HCT116 (cell line): ENCODE results near the gene GYPC. TPM values are rescaled to one million over a fixed set of nuclear protein-coding genes. Genes with fewer than 3 reads are reported as not detected.

Experiments used
- ATAC-seq: fragments of 200-7000 bp; cut with Tn5 transposase; 2 replicates; pipeline ENCODE4 v1.9.1; 2020; ENCODE audit warnings: mild to moderate bottlenecking, moderate library complexity
- BruUV-seq: library from RNA; stranded (reverse); fragments of 400-500 nt; replicated peaks from 2 replicates; lab custom pipeline; 2021; lab: Mats Ljungman, UMichigan
- CTCF ChIA-PET: fragments of 300-600 bp; sonication (Branson Sonifier 250); formaldehyde crosslinking; loops from one replicate; lab custom pipeline; 2021; ENCODE audit warnings: antibody characterized with exemption; lab: Charles Lee
- POLR2A ChIA-PET: fragments of 300-600, 350-600 bp; sonication (Branson Sonifier 250); formaldehyde crosslinking; loops from one replicate; lab custom pipeline; 2021; ENCODE audit warnings: antibody characterized with exemption; lab: Charles Lee
- RAD21 ChIA-PET, 2 experiments: fragments of 300-600 bp; sonication (Branson Sonifier 250); formaldehyde crosslinking; loops; one replicate each; lab custom pipeline; 2023; ENCODE audit warnings: low total read pairs in 2 of 2; ENCODE audit not compliant: uncharacterized antibody in 2 of 2, unreplicated experiment in 2 of 2, low non-redundant PET in 1 of 2; lab: Charles Lee
- DNase-seq: peaks from one replicate; pipeline ENCODE4 v3.0.0-alpha.2; 2010; ENCODE audit warnings: low read depth, low spot score
- H2AFZ ChIP-seq: fragments of 200-600 bp; shearing (Covaris generic), sonication (generic); 2 replicates; pipeline ENCODE4 v1.6.1; 2017; ENCODE audit warnings: low read depth, mixed run types, mixed read lengths, antibody characterized with exemption, low read length; ENCODE audit not compliant: poor library complexity, severe bottlenecking
- H3K27ac ChIP-seq: 2 replicates; pipeline ENCODE4 v1.5.1; 2012; ENCODE audit warnings: low read depth, low read length
- H3K27me3 ChIP-seq: fragments of 200-600 bp; sonication (generic); 2 replicates; pipeline ENCODE4 v1.6.1; 2016; ENCODE audit warnings: mixed run types, low read length, mixed read lengths; ENCODE audit not compliant: insufficient read depth
- H3K36me3 ChIP-seq, 2 experiments: fragments of 200-500 bp in 1 of 2; fragments of 200-600 bp in 1 of 2; sonication (Bioruptor generic) in 1 of 2; sonication (generic) in 1 of 2; 2 replicates each; pipeline versions ENCODE4 v1.5.1 to v1.6.1; 2014 to 2016; ENCODE audit warnings: low read length in 2 of 2, inconsistent platforms in 1 of 2, mixed read lengths in 1 of 2, mixed run types in 1 of 2; ENCODE audit not compliant: insufficient read depth in 2 of 2, control insufficient read depth in 1 of 2
- H3K4me1 ChIP-seq, 2 experiments: fragments of 200-600 bp in 1 of 2; sonication (generic) in 1 of 2; 2 replicates each; pipeline versions ENCODE4 v1.5.1 to v1.6.1; 2012 to 2017; ENCODE audit warnings: low read length in 2 of 2, inconsistent platforms in 1 of 2, mild to moderate bottlenecking in 1 of 2, mixed read lengths in 1 of 2, mixed run types in 1 of 2, moderate library complexity in 1 of 2; ENCODE audit not compliant: insufficient read depth in 2 of 2, control insufficient read depth in 1 of 2
- H3K4me2 ChIP-seq: fragments of 200-600 bp; sonication (generic); 2 replicates; pipeline ENCODE4 v1.6.1; 2017; ENCODE audit warnings: mixed run types, low read length, mixed read lengths
- H3K4me3 ChIP-seq, 2 experiments: fragments of 200-600 bp in 1 of 2; sonication (generic) in 1 of 2; replicated peaks in 1 of 2; 2 replicates each; pipeline ENCODE4 v1.5.1; 2011 to 2016; ENCODE audit warnings: low read length in 2 of 2, control low read depth in 1 of 2, low read depth in 1 of 2, mild to moderate bottlenecking in 1 of 2, mixed read lengths in 1 of 2, mixed run types in 1 of 2
- H3K79me2 ChIP-seq: fragments of 200-600 bp; sonication (generic); 2 replicates; pipeline ENCODE4 v1.6.1; 2017; ENCODE audit warnings: mild to moderate bottlenecking, mixed run types, low read length, moderate library complexity, mixed read lengths; ENCODE audit not compliant: insufficient read depth
- H3K9ac ChIP-seq: fragments of 200-600 bp; sonication (generic); 2 replicates; pipeline ENCODE4 v1.6.1; 2016; ENCODE audit warnings: low read length, mixed read lengths
- H3K9me2 ChIP-seq: fragments of 200-600 bp; sonication (generic), shearing (Covaris generic); 2 replicates; pipeline ENCODE4 v1.6.1; 2017; ENCODE audit warnings: mixed run types, mild to moderate bottlenecking, moderate library complexity; ENCODE audit not compliant: insufficient read depth
- H3K9me3 ChIP-seq, 2 experiments: fragments of 200-500 bp in 1 of 2; fragments of 200-600 bp in 1 of 2; sonication (Bioruptor generic) in 1 of 2; sonication (generic) in 1 of 2; 2 replicates each; pipeline ENCODE4 v1.6.1; 2014 to 2017; ENCODE audit warnings: low read length in 2 of 2, mixed read lengths in 2 of 2, inconsistent platforms in 1 of 2, low read depth in 1 of 2, mild to moderate bottlenecking in 1 of 2, mixed run types in 1 of 2, moderate library complexity in 1 of 2; ENCODE audit not compliant: control insufficient read depth in 1 of 2, insufficient read depth in 1 of 2
- H4K20me1 ChIP-seq: fragments of 200-600 bp; sonication (generic), shearing (Covaris generic); 2 replicates; pipeline ENCODE4 v1.6.1; 2017; ENCODE audit warnings: mixed run types, mild to moderate bottlenecking, moderate library complexity; ENCODE audit not compliant: insufficient read depth
- CBX3 ChIP-seq: IDR thresholded peaks from 2 replicates; pipeline ENCODE4 v1.6.1; 2012; ENCODE audit warnings: low read depth
- CEBPB ChIP-seq: IDR thresholded peaks from 2 replicates; pipeline ENCODE4 v1.6.1; 2012; ENCODE audit warnings: low read depth
- CTCF ChIP-seq, 3 experiments: fragments of 200-600 bp in 1 of 3; sonication (generic) in 1 of 3; IDR thresholded peaks in 2 of 3; conservative IDR thresholded peaks in 1 of 3; 2 replicates each; pipeline ENCODE4 v1.5.1; 2012 to 2017; ENCODE audit warnings: low read depth in 2 of 3, low read length in 2 of 3, antibody characterized with exemption in 1 of 3, borderline replicate concordance in 1 of 3, control low read depth in 1 of 3, mild to moderate bottlenecking in 1 of 3, mixed read lengths in 1 of 3, mixed run types in 1 of 3, moderate library complexity in 1 of 3; ENCODE audit not compliant: insufficient read depth in 1 of 3
- EGR1 ChIP-seq: IDR thresholded peaks from 2 replicates; pipeline ENCODE4 v1.6.1; 2012; ENCODE audit warnings: low read depth
- ELF1 ChIP-seq: IDR thresholded peaks from 2 replicates; pipeline ENCODE4 v1.6.1; 2012; ENCODE audit warnings: low read depth, borderline replicate concordance
- EZH2 ChIP-seq: fragments of 200-600 bp; sonication (generic); IDR thresholded peaks from 2 replicates; pipeline ENCODE4 v1.6.1; 2017; ENCODE audit warnings: antibody characterized with exemption, mixed run types
- EZH2phosphoT487 ChIP-seq: fragments of 200-600 bp; IDR thresholded peaks from 2 replicates; pipeline ENCODE4 v1.6.1; 2018; ENCODE audit warnings: antibody characterized with exemption, borderline replicate concordance
- FOSL1 ChIP-seq: IDR thresholded peaks from 2 replicates; pipeline ENCODE4 v1.6.1; 2012; ENCODE audit warnings: low read depth
- JUND ChIP-seq: IDR thresholded peaks from 2 replicates; pipeline ENCODE4 v1.6.1; 2012
- POLR2AphosphoS5 ChIP-seq: IDR thresholded peaks from 2 replicates; pipeline ENCODE4 v1.6.1; 2011; ENCODE audit warnings: mild to moderate bottlenecking, low read depth, low read length, moderate library complexity
- SIN3A ChIP-seq: IDR thresholded peaks from 2 replicates; pipeline ENCODE4 v1.6.1; 2012; ENCODE audit warnings: low read depth
- SRF ChIP-seq: IDR thresholded peaks from 2 replicates; pipeline ENCODE4 v1.6.1; 2012; ENCODE audit warnings: low read depth
- TCF7L2 ChIP-seq: IDR thresholded peaks from 2 replicates; pipeline ENCODE4 v1.7.0; 2011; ENCODE audit warnings: borderline replicate concordance, inconsistent platforms; ENCODE audit not compliant: insufficient read depth, insufficient read length; ENCODE audit errors: extremely low read depth
- ZBTB33 ChIP-seq: IDR thresholded peaks from 2 replicates; pipeline ENCODE4 v1.6.1; 2011; ENCODE audit warnings: mild to moderate bottlenecking, low read length, moderate library complexity; ENCODE audit not compliant: insufficient replicate concordance; ENCODE audit errors: extremely low read depth
- ZFX ChIP-seq: fragments of 450-650 bp; IDR thresholded peaks from 2 replicates; pipeline ENCODE4 v1.6.1; 2017
- intact Hi-C: fragments of 100-400 bp; cut with micrococcal nuclease; formaldehyde crosslinking; loops from 2 replicates; pipeline ENCODE4 v1.10.0; 2022
- total RNA-seq: library from RNA; stranded (reverse); gene quantifications from one replicate; pipeline ENCODE4 v1.2.1, GENCODE V29; 2021; ENCODE audit not compliant: unreplicated experiment

GYPC gene
- total RNA-seq, 1 experiment from 2014 or later: 0.66 TPM

- ChIA-PET POLR2A (no interaction called here), CTCF (no interaction called here), RAD21 (no interaction called here)
- Histone ChIP-seq H3K79me2 (no peaks in the 10 kb centered on the region), H3K27ac (no peak overlapping the region), H3K9me3 (no peaks in the 10 kb centered on the region), H3K36me3 (no peaks in the 10 kb centered on the region), H4K20me1 (no peaks in the 10 kb centered on the region), H2AFZ (no peak overlapping the region), H3K4me1 (no peaks in the 10 kb centered on the region), H3K4me3 (no peak overlapping the region), H3K9me2 (no peaks in the 10 kb centered on the region), H3K4me2 (no peak overlapping the region), H3K27me3 (peaks cover 6% of the 10 kb centered on the region; the same call in 1 of the 2 replicates), H3K9ac (no peak overlapping the region)
- TF ChIP-seq CBX3: no peak
- no peak for TF ChIP-seq JUND
- no peak for TF ChIP-seq EZH2phosphoT487
- TF ChIP-seq SIN3A: no peak
- no peak for TF ChIP-seq POLR2AphosphoS5
- no peak for TF ChIP-seq TCF7L2
- no TSS peak for BruUV-seq
- intact Hi-C loops: no loop called here
- DNase-seq (no peak), ATAC-seq (no peak)
Observed at GRCh38 chr2:126736133-126736874, 80.3 kb downstream of the GYPC start.

GRCh38 chr2:126739141-126739540 is 83.2 kb downstream of the GYPC start:
- Histone ChIP-seq H3K9me2 (no peaks in the 10 kb centered on the region), H3K27me3 (peaks cover 6% of the 10 kb centered on the region; the same call in 1 of the 2 replicates), H3K79me2 (no peaks in the 10 kb centered on the region), H2AFZ (no peak overlapping the region), H3K4me3 (no peak overlapping the region), H4K20me1 (no peaks in the 10 kb centered on the region), H3K4me1 (no peaks in the 10 kb centered on the region), H3K4me2 (no peak overlapping the region), H3K36me3 (no peaks in the 10 kb centered on the region), H3K9me3 (no peaks in the 10 kb centered on the region), H3K27ac (no peak overlapping the region), H3K9ac (no peak overlapping the region)
- POLR2A ChIA-PET: no interaction called here
- RAD21 ChIA-PET: no interaction called here
- CTCF ChIA-PET: no interaction called here
- no peak for ATAC-seq
- DNase-seq: no peak
- intact Hi-C loops: no loop called here
- BruUV-seq: no TSS peak
- TF ChIP-seq CEBPB: no peak
- TF ChIP-seq ZFX: no peak
- TF ChIP-seq TCF7L2: no peak
- no peak for TF ChIP-seq CTCF (IDR thresholded peaks at IDR 0.05 in 2 of 3, conservative IDR thresholded peaks at IDR 0.05 in 1 of 3; ENCODE audit: borderline replicate concordance in 1 of 3, insufficient read depth in 1 of 3, low read depth in 2 of 3, low read length in 2 of 3)
- no peak for TF ChIP-seq ZBTB33
- TF ChIP-seq EZH2: no peak
- TF ChIP-seq FOSL1: no peak
- TF ChIP-seq EGR1: no peak
- TF ChIP-seq SRF: no peak
- TF ChIP-seq JUND: no peak
- no peak for TF ChIP-seq ELF1
- TF ChIP-seq POLR2AphosphoS5: no peak
